Astrocyte (in vitro differentiated cells and primary cell): Measurements from ENCODE around the gene NR6A1. TPM values are rescaled to one million over a fixed set of nuclear protein-coding genes. Genes with fewer than 3 reads are reported as not detected.

Source experiments
- DNase-seq: peaks from one replicate; pipeline ENCODE4 v3.0.0-alpha.2; 2010; ENCODE audit warnings: low read depth
- FAIRE-seq: peaks from 2 replicates; lab custom pipeline; 2011; peaks lifted over from hg19 to GRCh38; lab: Jason Lieb, UNC
- H2AFZ ChIP-seq: 2 replicates; pipeline ENCODE4 v1.6.0; 2012; ENCODE audit warnings: low read depth, low read length, inconsistent platforms
- H3K27ac ChIP-seq: 2 replicates; pipeline ENCODE4 v1.5.1; 2011; ENCODE audit warnings: low read depth, low read length, inconsistent platforms
- H3K27me3 ChIP-seq: 2 replicates; pipeline ENCODE4 v1.6.0; 2011; ENCODE audit warnings: low read length, inconsistent platforms; ENCODE audit not compliant: insufficient read depth
- H3K36me3 ChIP-seq: 2 replicates; pipeline ENCODE4 v1.5.1; 2011; ENCODE audit warnings: low read length, inconsistent platforms; ENCODE audit not compliant: insufficient read depth
- H3K4me1 ChIP-seq: 2 replicates; pipeline ENCODE4 v1.5.1; 2011; ENCODE audit warnings: low read length, inconsistent platforms; ENCODE audit not compliant: insufficient read depth
- H3K4me2 ChIP-seq: 2 replicates; pipeline ENCODE4 v1.6.0; 2012; ENCODE audit warnings: low read length, inconsistent platforms
- H3K4me3 ChIP-seq: 2 replicates; pipeline ENCODE4 v1.5.1; 2011; ENCODE audit warnings: low read depth, mild to moderate bottlenecking, low read length, inconsistent platforms; ENCODE audit not compliant: insufficient read depth
- H3K79me2 ChIP-seq: 2 replicates; pipeline ENCODE4 v1.6.0; 2012; ENCODE audit warnings: mild to moderate bottlenecking, low read length, inconsistent platforms; ENCODE audit not compliant: insufficient read depth
- H3K9ac ChIP-seq: 2 replicates; pipeline ENCODE4 v1.6.0; 2012; ENCODE audit warnings: mild to moderate bottlenecking, low read length, inconsistent platforms
- H3K9me3 ChIP-seq: 2 replicates; pipeline ENCODE4 v1.5.1; 2012; ENCODE audit warnings: low read depth, mild to moderate bottlenecking, low read length, inconsistent platforms; ENCODE audit not compliant: insufficient read depth
- H4K20me1 ChIP-seq: 2 replicates; pipeline ENCODE4 v1.6.0; 2012; ENCODE audit warnings: low read length, inconsistent platforms; ENCODE audit not compliant: insufficient read depth
- H3K27ac Mint-ChIP-seq: one replicate; pipeline ENCODE4 v1.8.0; 2021; ENCODE audit warnings: mild to moderate bottlenecking, mixed read lengths; ENCODE audit not compliant: unreplicated experiment
- H3K27me3 Mint-ChIP-seq: one replicate; pipeline ENCODE4 v1.8.0; 2021; ENCODE audit warnings: low read depth, mixed read lengths; ENCODE audit not compliant: unreplicated experiment
- H3K36me3 Mint-ChIP-seq: one replicate; pipeline ENCODE4 v1.8.0; 2021; ENCODE audit warnings: low read depth, mixed read lengths; ENCODE audit not compliant: unreplicated experiment
- H3K4me1 Mint-ChIP-seq: one replicate; pipeline ENCODE4 v1.8.0; 2021; ENCODE audit warnings: low read depth, mixed read lengths; ENCODE audit not compliant: unreplicated experiment
- H3K4me3 Mint-ChIP-seq: one replicate; pipeline ENCODE4 v1.8.0; 2021; ENCODE audit warnings: mild to moderate bottlenecking, moderate library complexity, mixed read lengths; ENCODE audit not compliant: unreplicated experiment
- H3K9me3 Mint-ChIP-seq: one replicate; pipeline ENCODE4 v1.8.0; 2021; ENCODE audit warnings: mild to moderate bottlenecking, mixed read lengths; ENCODE audit not compliant: unreplicated experiment
- EZH2 ChIP-seq: IDR thresholded peaks from 2 replicates; pipeline ENCODE4 v1.6.1; 2012; ENCODE audit warnings: mild to moderate bottlenecking, low read length, inconsistent platforms; ENCODE audit not compliant: insufficient read depth
- total RNA-seq: library from RNA; stranded (reverse); gene quantifications from 2 replicates; pipeline ENCODE4 v1.2.1, GENCODE V29; 2021
- TF ChIP-seq, protein P1 (sequence below): IDR thresholded peaks from 2 replicates; pipeline ENCODE4 v1.5.1; 2011; ENCODE audit warnings: low read depth, mild to moderate bottlenecking, inconsistent platforms, low read length, moderate library complexity; ENCODE audit not compliant: insufficient read depth

Gene NR6A1
- total RNA-seq, 1 donor from 2014 or later = 20.8 TPM

DNA sequence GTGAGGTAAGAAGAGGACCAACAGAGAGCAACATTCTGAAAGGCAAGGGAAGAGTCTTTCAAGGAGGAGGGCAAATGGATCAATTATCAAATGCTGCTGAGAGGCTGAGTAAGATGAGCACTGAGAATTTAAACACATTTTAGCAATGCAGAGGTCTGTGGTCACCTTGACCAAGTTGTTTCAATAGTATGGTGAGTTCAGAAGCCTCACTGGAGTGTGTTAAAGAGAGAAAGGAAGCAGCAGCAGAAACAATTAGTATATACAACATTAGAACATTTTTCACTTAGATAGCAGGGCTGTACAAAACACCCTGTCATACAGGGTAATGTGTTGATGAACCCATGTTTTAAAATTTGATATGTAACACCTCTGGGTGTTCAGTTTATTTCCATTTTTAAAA, 131.5 kb downstream of the NR6A1 start:
- no peaks in the 10 kb centered on the region for H3K79me2 ChIP-seq
- peaks cover 6% of the 10 kb centered on the region for H3K4me1 Mint-ChIP-seq
- no peak overlapping the region for H3K27ac Mint-ChIP-seq

DNA sequence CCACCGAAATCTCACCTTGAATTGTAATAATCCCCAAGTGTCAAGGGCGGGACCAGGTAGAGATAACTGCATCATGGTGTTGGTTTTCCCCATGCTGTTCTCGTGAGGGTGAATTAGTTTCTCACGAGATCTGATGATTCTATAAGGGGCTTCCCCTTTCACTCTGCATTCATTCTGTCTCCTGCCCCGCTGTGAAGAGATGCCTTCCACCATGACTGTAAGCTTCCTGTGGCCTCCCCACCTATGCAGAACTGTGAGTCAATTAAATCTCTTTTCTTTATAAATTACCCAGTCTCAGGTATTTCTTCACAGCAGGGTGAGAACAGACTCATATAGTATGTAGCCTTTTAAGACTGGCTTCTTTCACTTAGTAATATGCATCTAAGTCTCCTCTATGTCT, 135.8 kb downstream of the NR6A1 start:
- H3K79me2 ChIP-seq = no peaks in the 10 kb centered on the region
- H3K4me3 ChIP-seq = no peak overlapping the region
- DNase-seq (no peak), FAIRE-seq (no peak)
- no peak overlapping the region for H3K4me2 ChIP-seq
- H3K27ac ChIP-seq = no peak overlapping the region
- Mint-ChIP-seq H3K9me3 (no peaks in the 10 kb centered on the region), H3K4me3 (no peak overlapping the region), H3K27ac (no peak overlapping the region), H3K36me3 (no peaks in the 10 kb centered on the region), H3K27me3 (no peaks in the 10 kb centered on the region), H3K4me1 (peaks cover 11% of the 10 kb centered on the region)
- H3K9ac ChIP-seq = no peak overlapping the region
- H3K36me3 ChIP-seq = no peaks in the 10 kb centered on the region
- H3K4me1 ChIP-seq = no peaks in the 10 kb centered on the region
- H4K20me1 ChIP-seq = no peaks in the 10 kb centered on the region
- H3K9me3 ChIP-seq = no peaks in the 10 kb centered on the region
- TF ChIP-seq EZH2 = no peak
- TF ChIP-seq, protein P1, sequence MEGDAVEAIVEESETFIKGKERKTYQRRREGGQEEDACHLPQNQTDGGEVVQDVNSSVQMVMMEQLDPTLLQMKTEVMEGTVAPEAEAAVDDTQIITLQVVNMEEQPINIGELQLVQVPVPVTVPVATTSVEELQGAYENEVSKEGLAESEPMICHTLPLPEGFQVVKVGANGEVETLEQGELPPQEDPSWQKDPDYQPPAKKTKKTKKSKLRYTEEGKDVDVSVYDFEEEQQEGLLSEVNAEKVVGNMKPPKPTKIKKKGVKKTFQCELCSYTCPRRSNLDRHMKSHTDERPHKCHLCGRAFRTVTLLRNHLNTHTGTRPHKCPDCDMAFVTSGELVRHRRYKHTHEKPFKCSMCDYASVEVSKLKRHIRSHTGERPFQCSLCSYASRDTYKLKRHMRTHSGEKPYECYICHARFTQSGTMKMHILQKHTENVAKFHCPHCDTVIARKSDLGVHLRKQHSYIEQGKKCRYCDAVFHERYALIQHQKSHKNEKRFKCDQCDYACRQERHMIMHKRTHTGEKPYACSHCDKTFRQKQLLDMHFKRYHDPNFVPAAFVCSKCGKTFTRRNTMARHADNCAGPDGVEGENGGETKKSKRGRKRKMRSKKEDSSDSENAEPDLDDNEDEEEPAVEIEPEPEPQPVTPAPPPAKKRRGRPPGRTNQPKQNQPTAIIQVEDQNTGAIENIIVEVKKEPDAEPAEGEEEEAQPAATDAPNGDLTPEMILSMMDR = no peak
- H3K27me3 ChIP-seq = no peaks in the 10 kb centered on the region
- no peak overlapping the region for H2AFZ ChIP-seq

More for the DNA sequence above, 131.5 kb downstream of the NR6A1 start:
- Histone ChIP-seq H3K9ac (no peak overlapping the region), H3K4me2 (no peak overlapping the region), H3K4me3 (no peak overlapping the region), H3K9me3 (no peaks in the 10 kb centered on the region), H3K4me1 (no peaks in the 10 kb centered on the region), H3K36me3 (no peaks in the 10 kb centered on the region), H2AFZ (no peak overlapping the region), H4K20me1 (no peaks in the 10 kb centered on the region), H3K27me3 (no peaks in the 10 kb centered on the region), H3K27ac (no peak overlapping the region)
- H3K4me3 Mint-ChIP-seq = no peak overlapping the region
- peaks cover 2% of the 10 kb centered on the region for H3K36me3 Mint-ChIP-seq
- DNase-seq = no peak
- no peaks in the 10 kb centered on the region for H3K9me3 Mint-ChIP-seq
- no peaks in the 10 kb centered on the region for H3K27me3 Mint-ChIP-seq
- no peak for TF ChIP-seq EZH2
- TF ChIP-seq, protein P1 = no peak
- FAIRE-seq = no peak

DNA sequence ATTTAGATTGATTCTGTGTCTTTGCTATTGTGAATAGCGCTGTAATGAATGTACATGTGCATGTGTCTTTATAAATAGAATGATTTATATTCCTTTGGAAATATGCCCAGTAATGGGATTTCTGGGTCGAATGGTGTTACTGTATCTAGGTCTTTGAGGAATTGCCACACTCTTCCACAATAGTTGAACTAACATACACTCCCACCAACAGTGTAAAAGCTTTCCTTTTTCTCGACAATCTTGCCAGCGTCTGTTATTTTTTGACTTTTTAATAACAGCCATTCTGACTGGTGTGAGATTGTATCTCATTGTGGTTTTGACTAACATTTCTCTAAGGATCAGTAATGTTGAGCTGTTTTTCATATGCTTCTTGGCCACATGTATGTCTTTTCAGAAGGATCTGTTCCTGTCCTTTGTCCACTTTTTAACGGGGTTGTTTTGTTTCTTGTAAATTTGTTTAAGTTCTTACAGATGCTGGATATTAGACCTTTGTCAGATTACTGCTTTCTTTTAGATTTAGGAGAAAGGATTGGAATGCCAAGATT, 139.0 kb downstream of the NR6A1 start:
- no peaks in the 10 kb centered on the region for H3K9me3 ChIP-seq
- H3K4me3 ChIP-seq = no peak overlapping the region
- TF ChIP-seq, protein P1 = no peak
- TF ChIP-seq EZH2 = no peak
- H3K4me3 Mint-ChIP-seq = no peak overlapping the region
- H4K20me1 ChIP-seq = no peaks in the 10 kb centered on the region
- H3K4me1 ChIP-seq = no peaks in the 10 kb centered on the region
- H2AFZ ChIP-seq = no peak overlapping the region
- FAIRE-seq (peak; percentile 73), DNase-seq (peak; percentile 69)
- H3K79me2 ChIP-seq = no peaks in the 10 kb centered on the region
- no peaks in the 10 kb centered on the region for H3K36me3 Mint-ChIP-seq
- peaks cover 15% of the 10 kb centered on the region for H3K4me1 Mint-ChIP-seq
- H3K27ac Mint-ChIP-seq = no peak overlapping the region
- H3K4me2 ChIP-seq = peak overlapping the region; percentile 43
- H3K27ac ChIP-seq = no peak overlapping the region
- no peaks in the 10 kb centered on the region for H3K36me3 ChIP-seq
- no peaks in the 10 kb centered on the region for H3K27me3 Mint-ChIP-seq
- H3K27me3 ChIP-seq = no peaks in the 10 kb centered on the region
- H3K9me3 Mint-ChIP-seq = no peaks in the 10 kb centered on the region
- H3K9ac ChIP-seq = peak overlapping the region; percentile 21
